NCI-H2107 treated with DMSO at 0.1 percent for 48 hours (cell line): Measurements from ENCODE around the gene NUAK2.

Experiments used
- DNase-seq: peaks from one replicate; lab custom pipeline; 2025; ENCODE audit not compliant: unreplicated experiment; lab: John Stamatoyannopoulos, UW

Gene NUAK2

GRCh38 chr1:205258719-205259118 is 62.8 kb downstream of the NUAK2 start:
- no peak for DNase-seq

- DNase-seq = no peak
These were observed 63.3 kb downstream of the NUAK2 start for GRCh38 chr1:205258261-205258691.

GRCh38 chr1:205257735-205258134 is 63.8 kb downstream of the NUAK2 start:
- DNase-seq = no peak

- no peak for DNase-seq
These were observed 64.5 kb downstream of the NUAK2 start for GRCh38 chr1:205256951-205257625.

GRCh38 chr1:205255941-205256780 is 65.4 kb downstream of the NUAK2 start:
- peak; percentile 83 for DNase-seq
